ENCODE data around the gene C9orf153.

Gene C9orf153

GRCh38 chr9:86181379-86182315, 77.8 kb downstream of the C9orf153 start:
- TF ChIP-seq, protein P1, sequence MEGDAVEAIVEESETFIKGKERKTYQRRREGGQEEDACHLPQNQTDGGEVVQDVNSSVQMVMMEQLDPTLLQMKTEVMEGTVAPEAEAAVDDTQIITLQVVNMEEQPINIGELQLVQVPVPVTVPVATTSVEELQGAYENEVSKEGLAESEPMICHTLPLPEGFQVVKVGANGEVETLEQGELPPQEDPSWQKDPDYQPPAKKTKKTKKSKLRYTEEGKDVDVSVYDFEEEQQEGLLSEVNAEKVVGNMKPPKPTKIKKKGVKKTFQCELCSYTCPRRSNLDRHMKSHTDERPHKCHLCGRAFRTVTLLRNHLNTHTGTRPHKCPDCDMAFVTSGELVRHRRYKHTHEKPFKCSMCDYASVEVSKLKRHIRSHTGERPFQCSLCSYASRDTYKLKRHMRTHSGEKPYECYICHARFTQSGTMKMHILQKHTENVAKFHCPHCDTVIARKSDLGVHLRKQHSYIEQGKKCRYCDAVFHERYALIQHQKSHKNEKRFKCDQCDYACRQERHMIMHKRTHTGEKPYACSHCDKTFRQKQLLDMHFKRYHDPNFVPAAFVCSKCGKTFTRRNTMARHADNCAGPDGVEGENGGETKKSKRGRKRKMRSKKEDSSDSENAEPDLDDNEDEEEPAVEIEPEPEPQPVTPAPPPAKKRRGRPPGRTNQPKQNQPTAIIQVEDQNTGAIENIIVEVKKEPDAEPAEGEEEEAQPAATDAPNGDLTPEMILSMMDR (IDR thresholded peaks at IDR 0.05), result no peak
- Histone ChIP-seq H3K4me3 (no peak overlapping the region), H3K27ac (no peak overlapping the region)
- DNase-seq (ENCODE audit: low spot score), result no peak

- H3K27ac ChIP-seq, result no peak overlapping the region
- no peak overlapping the region for H3K4me3 ChIP-seq
- no peak for DNase-seq (ENCODE audit: low spot score)
- TF ChIP-seq, protein P1 (IDR thresholded peaks at IDR 0.05), result no peak
Measured at GRCh38 chr9:86178503-86178902, 81.0 kb downstream of the C9orf153 start.

GRCh38 chr9:86177995-86178394, 81.5 kb downstream of the C9orf153 start:
- no peak overlapping the region for H3K4me3 ChIP-seq
- H3K27ac ChIP-seq, result no peak overlapping the region
- TF ChIP-seq, protein P1 (IDR thresholded peaks at IDR 0.05), result no peak
- no peak for DNase-seq (ENCODE audit: low spot score)

DNA sequence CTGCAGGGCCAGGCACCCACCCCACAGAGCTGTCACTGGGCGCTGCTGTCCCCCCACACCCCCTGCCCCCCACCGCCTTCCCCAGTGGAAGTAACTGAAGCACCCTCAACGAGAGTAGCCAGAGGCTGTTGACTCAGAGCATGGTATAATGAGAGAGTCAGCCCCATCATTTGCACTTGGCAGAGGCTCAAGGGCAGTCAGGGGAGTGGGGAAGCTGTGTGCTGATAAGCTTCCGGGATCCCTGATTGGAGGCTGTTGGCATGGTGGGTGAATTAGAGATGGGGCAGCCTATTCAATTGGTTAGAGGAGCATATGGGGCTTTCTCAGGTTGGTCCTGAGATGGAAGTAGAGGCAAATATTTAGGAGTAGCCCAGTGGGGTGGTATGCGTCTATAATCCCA, 83.0 kb downstream of the C9orf153 start:
- DNase-seq (ENCODE audit: low spot score), result no peak
- TF ChIP-seq, protein P1 (IDR thresholded peaks at IDR 0.05), result no peak

GRCh38 chr9:86175743-86176456, 83.6 kb downstream of the C9orf153 start:
- no peak for DNase-seq (ENCODE audit: low spot score)
- TF ChIP-seq, protein P1 (IDR thresholded peaks at IDR 0.05), result no peak
- H3K27ac ChIP-seq, result no peak overlapping the region
- H3K4me3 ChIP-seq, result no peak overlapping the region

More for the DNA sequence above, 83.0 kb downstream of the C9orf153 start:
- Histone ChIP-seq H3K27ac (no peak overlapping the region), H3K4me3 (no peak overlapping the region)

- no peak overlapping the region for H3K4me3 ChIP-seq
- DNase-seq (ENCODE audit: low spot score), result no peak
- TF ChIP-seq, protein P1 (IDR thresholded peaks at IDR 0.05), result no peak
Measured at GRCh38 chr9:86175223-86175622, 84.2 kb downstream of the C9orf153 start.

More at GRCh38 chr9:86175223-86175622, 84.2 kb downstream of the C9orf153 start:
- H3K27ac ChIP-seq, result no peak overlapping the region
